ENCODE results near the gene RTEL1.
"Not testable (repeated sequence)": the region's sequence is repeated elsewhere in the genome, so short reads cannot be mapped to it uniquely, and the experiment has no call there.

RTEL1 gene

GRCh38 chr20:63657937-63658748 lies at the start of gene RTEL1:
RTEL1 (plus strand) TSS chr20:63658312; CDS start chr20:63659403, 1,091 bp downstream.
- peak; percentile 96 to 98 for DNase-seq (ENCODE audit: low read depth in 1 of 2, low spot score in 1 of 2)
- in situ Hi-C loops (cut with HindIII; ENCODE audit: low pct_unique_long_range_greater_than_20kb, low sequenced_read_pairs), result no loop called here
- TF ChIP-seq JUND (IDR thresholded peaks at IDR 0.05; ENCODE audit: low read depth), result no peak

DNA sequence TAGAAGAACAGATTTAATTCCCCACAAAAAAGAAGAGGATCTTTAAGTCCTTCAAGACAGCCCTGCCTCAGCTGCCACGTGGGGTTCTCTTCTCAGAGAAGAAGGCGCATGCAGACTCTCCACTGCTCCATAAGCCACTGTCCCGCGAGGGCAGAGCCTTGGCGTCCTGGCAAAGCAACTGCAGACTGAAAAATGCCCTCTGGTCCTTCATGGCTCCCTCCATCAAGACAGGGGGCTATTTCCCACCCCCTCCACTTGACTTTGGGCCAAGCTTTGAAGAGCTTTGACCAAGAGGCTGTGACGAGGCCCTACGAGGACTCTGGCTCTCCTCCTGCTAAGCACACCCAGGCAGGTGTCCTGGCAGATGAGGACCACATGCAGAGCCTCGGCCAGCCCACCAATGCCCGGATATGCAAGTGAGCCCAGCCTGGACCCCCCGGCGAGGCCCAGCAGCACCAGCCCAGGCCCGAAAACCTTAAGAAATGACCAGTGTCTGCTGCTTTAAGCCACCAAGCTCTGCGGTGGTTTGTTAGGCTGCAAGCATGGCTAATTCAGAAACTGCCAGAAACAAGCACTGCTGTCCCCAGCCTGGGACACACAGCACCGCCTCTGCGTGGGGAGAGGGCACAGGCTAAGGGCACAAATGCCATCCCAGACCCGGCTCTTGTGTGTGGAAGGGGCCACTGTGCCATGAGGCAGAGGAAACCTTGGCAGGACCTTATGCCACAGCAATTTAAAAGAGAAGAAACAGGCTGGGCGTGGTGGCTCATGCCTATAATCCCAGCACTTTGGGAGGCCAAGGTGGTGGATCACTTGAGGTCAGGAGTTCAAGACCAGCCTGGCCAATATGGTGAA lies 47.3 kb upstream of the RTEL1 start:
- no peak for TF ChIP-seq JUND (IDR thresholded peaks at IDR 0.05; ENCODE audit: low read depth)
- in situ Hi-C loops (cut with HindIII; ENCODE audit: low pct_unique_long_range_greater_than_20kb, low sequenced_read_pairs), result no loop called here
- DNase-seq (ENCODE audit: low read depth in 1 of 2, low spot score in 1 of 2), result no peak

DNA sequence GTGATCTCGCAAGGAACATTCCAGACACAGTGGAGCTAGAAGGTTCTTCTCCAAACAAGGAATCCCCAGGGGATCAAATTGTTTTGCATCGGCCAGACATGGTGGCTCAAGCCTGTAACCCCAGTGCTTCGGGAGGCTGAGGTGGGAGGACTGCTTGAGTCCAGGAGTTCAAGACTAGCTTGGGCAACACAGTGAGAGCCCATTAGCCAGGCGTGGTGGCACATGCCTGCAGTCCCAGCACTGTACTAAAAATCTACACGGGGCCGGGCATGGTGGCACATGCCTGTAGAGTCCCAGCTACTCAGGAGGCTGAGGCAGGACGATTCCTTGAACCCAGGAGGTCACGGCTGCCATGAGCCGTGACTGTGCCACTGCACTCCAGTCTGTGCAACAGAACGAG lies 46.5 kb upstream of the RTEL1 start:
- DNase-seq (ENCODE audit: low read depth in 1 of 2, low spot score in 1 of 2), result no peak
- no peak for TF ChIP-seq JUND (IDR thresholded peaks at IDR 0.05; ENCODE audit: low read depth)
- in situ Hi-C loops (cut with HindIII; ENCODE audit: low pct_unique_long_range_greater_than_20kb, low sequenced_read_pairs), result no loop called here

DNA sequence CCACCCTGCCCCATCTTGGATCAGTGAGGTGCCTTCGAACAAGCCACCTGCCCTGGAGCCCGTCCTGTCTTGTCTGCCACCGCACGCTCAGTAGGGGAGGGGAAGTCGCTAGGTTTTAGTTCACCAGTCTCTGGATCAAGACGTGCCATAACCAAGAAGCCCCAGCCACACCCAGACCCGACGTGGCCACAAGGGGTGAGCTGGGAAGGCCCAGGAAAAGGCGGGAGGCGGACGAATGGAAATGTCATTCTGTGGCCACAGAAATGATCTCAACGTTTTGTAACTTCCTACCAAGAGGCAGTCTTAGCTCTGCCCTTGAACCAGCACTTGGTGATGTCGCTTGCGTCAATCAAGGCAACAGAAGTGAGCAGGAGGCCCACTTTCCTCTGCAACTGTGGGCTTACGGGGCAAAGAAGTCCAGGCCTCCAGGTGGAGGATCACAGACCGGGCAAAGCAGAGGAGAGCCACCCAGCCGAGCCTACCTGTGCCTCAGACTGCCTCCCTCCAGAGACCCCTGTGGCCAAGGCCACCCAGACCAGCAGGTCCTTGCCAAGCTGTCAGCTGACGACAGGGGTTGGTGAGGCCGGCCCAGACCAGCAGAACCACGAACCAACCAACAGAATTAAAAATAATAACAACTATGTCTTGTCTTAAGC lies 45.7 kb upstream of the RTEL1 start:
- no peak for DNase-seq (ENCODE audit: low read depth in 1 of 2, low spot score in 1 of 2)
- in situ Hi-C loops (cut with HindIII; ENCODE audit: low pct_unique_long_range_greater_than_20kb, low sequenced_read_pairs), result no loop called here
- TF ChIP-seq JUND (IDR thresholded peaks at IDR 0.05; ENCODE audit: low read depth), result no peak

GRCh38 chr20:63613863-63614594 lies 44.1 kb upstream of the RTEL1 start:
- DNase-seq (ENCODE audit: low read depth in 1 of 2, low spot score in 1 of 2), result peak in 1 of 2 experiments; percentile 39

GRCh38 chr20:63617092-63617875 lies 40.8 kb upstream of the RTEL1 start:
- in situ Hi-C loops (cut with HindIII; ENCODE audit: low pct_unique_long_range_greater_than_20kb, low sequenced_read_pairs), result no loop called here
- DNase-seq (ENCODE audit: low read depth in 1 of 2, low spot score in 1 of 2), result no peak
- no peak for TF ChIP-seq JUND (IDR thresholded peaks at IDR 0.05; ENCODE audit: low read depth)

More at GRCh38 chr20:63613863-63614594, 44.1 kb upstream of the RTEL1 start:
- in situ Hi-C loops (cut with HindIII; ENCODE audit: low pct_unique_long_range_greater_than_20kb, low sequenced_read_pairs), result not testable (repeated sequence)

GRCh38 chr20:63617876-63618265 lies 40.2 kb upstream of the RTEL1 start:
- no peak for DNase-seq (ENCODE audit: low read depth in 1 of 2, low spot score in 1 of 2)
- TF ChIP-seq JUND (IDR thresholded peaks at IDR 0.05; ENCODE audit: low read depth), result no peak
- in situ Hi-C loops (cut with HindIII; ENCODE audit: low pct_unique_long_range_greater_than_20kb, low sequenced_read_pairs), result no loop called here

DNA sequence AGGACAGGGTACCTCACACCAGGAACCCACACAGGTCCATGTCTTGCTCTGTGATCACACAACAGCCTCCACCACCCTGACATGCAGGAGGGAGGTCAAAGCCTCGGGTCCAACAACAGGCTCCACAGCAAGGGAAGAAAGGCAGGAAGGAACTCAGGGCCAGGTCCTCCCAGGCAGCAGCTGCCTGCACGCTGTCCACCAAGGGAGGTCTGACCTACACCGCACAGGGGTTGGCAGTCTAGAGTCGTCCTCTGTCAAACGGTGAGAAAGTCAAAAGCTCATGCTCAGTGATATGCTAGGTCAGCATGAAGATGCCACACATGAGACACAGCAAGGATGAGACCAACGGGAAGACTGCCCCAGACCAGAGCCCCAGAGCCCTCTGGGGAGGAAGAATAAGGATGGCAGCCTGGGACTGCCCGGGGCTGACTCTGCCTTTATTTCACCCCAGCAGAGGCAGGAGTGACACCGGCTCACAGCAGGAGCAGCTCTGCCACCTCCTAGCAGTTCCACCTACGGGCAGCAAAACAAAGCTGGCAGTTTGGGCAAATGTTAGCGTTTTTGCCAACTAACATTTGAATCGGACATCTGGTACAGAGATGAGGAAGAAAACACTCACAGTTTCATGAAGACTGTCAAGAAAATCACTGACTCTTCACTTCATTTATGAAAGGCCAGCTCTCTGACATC lies 39.7 kb upstream of the RTEL1 start:
- no peak for TF ChIP-seq JUND (IDR thresholded peaks at IDR 0.05; ENCODE audit: low read depth)
- in situ Hi-C loops (cut with HindIII; ENCODE audit: low pct_unique_long_range_greater_than_20kb, low sequenced_read_pairs), result no loop called here
- DNase-seq (ENCODE audit: low read depth in 1 of 2, low spot score in 1 of 2), result no peak

DNA sequence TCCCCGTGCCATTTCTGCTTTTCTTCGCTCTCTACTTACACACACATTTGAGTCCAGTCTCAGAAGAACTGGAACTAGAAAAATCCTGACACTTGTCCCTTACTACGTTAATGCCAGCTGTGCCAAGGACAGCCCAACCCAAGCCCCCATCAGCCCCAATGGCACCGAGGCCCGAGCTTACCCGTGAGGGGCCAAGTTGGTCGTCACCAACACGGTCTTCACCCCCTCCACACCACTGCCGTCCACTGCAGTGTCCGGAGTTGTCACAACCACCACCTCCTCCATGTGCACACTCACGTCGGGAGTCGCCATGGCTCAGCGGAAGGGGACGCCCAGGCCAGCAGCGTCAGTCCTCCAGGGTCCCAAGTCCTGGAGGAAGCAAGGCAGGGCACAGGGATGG lies 39.0 kb upstream of the RTEL1 start:
- no peak for TF ChIP-seq JUND (IDR thresholded peaks at IDR 0.05; ENCODE audit: low read depth)
- DNase-seq (ENCODE audit: low read depth in 1 of 2, low spot score in 1 of 2), result no peak
- in situ Hi-C loops (cut with HindIII; ENCODE audit: low pct_unique_long_range_greater_than_20kb, low sequenced_read_pairs), result no loop called here

DNA sequence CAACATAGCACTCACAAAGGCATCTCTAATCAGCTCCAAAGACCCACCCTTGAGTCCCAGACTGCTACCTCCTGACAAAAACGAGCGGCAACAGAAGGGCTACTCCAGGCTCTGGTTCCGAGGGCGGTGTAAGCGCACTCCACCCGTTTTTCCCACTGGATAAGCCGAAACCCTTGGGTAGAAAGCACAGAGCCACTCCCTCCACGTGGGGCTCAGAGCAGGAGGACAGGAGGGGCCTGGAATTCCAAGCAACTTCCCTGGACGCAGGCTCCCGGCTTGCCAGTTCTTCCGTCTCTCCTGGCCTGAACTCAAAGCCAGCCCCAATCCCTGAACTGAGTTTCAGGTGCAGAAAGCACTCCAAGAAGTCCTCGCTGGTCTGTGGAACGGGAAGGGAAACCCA lies 38.6 kb upstream of the RTEL1 start:
- in situ Hi-C loops (cut with HindIII; ENCODE audit: low pct_unique_long_range_greater_than_20kb, low sequenced_read_pairs), result no loop called here
- DNase-seq (ENCODE audit: low read depth in 1 of 2, low spot score in 1 of 2), result no peak

DNA sequence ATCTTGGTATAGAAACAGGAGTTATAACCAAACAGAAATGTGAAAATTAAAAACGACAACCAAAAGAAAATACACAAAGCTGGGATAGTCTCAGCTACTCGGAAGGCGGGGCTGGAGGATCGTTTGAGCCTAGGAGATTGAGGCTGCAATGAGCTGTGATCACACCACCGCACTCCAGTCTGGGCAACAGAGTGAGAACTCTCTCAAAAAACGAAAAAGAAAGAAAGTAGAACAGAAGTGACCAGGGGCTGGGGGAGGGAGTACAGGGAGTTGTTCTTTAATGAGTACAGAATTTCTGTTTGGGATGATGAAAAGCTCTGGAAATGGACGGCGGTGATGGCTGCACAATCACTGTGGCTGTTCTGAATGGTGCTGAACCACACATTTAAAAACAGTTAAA lies 37.1 kb upstream of the RTEL1 start:
- no peak for TF ChIP-seq JUND (IDR thresholded peaks at IDR 0.05; ENCODE audit: low read depth)
- no peak for DNase-seq (ENCODE audit: low read depth in 1 of 2, low spot score in 1 of 2)
- in situ Hi-C loops (cut with HindIII; ENCODE audit: low pct_unique_long_range_greater_than_20kb, low sequenced_read_pairs), result no loop called here

More for the DNA sequence above, 38.6 kb upstream of the RTEL1 start:
- no peak for TF ChIP-seq JUND (IDR thresholded peaks at IDR 0.05; ENCODE audit: low read depth)

All from T47D (cell line).